Neural crest cell (in vitro differentiated cells): ENCODE data around the gene PTPRU. TPM values are rescaled to one million over a fixed set of nuclear protein-coding genes. Genes with fewer than 3 reads are reported as not detected.
A peak's percentile ranks its signal among the peaks of the same experiment; 100 is the strongest.

Source experiments
- DNase-seq: peaks from one replicate; pipeline ENCODE4 v3.0.0; 2021; ENCODE audit warnings: low read depth, mixed read lengths, low spot score
- H3K27ac Mint-ChIP-seq: one replicate; pipeline ENCODE4 v1.8.0; 2021; ENCODE audit warnings: mild to moderate bottlenecking, mixed read lengths; ENCODE audit not compliant: unreplicated experiment
- H3K27me3 Mint-ChIP-seq: 2 replicates; pipeline ENCODE4 v1.8.0; 2021; ENCODE audit warnings: low read depth, mild to moderate bottlenecking, mixed read lengths
- H3K36me3 Mint-ChIP-seq: 2 replicates; pipeline ENCODE4 v1.8.0; 2021; ENCODE audit warnings: low read depth, mild to moderate bottlenecking, mixed read lengths
- H3K4me1 Mint-ChIP-seq: 2 replicates; pipeline ENCODE4 v1.8.0; 2021; ENCODE audit warnings: mixed read lengths
- H3K4me3 Mint-ChIP-seq: one replicate; pipeline ENCODE4 v1.8.0; 2021; ENCODE audit warnings: mild to moderate bottlenecking, mixed read lengths
- H3K9me3 Mint-ChIP-seq: 2 replicates; pipeline ENCODE4 v1.8.0; 2021; ENCODE audit warnings: mixed read lengths
- total RNA-seq: library from RNA; stranded (reverse); gene quantifications from 2 replicates; pipeline ENCODE4 v1.2.1, GENCODE V29; 2021
- TF ChIP-seq, protein P1 (sequence below): fragments of 200-600 bp; sonication (generic); conservative IDR thresholded peaks from 2 replicates; pipeline ENCODE4 v1.5.0; 2021; ENCODE audit warnings: antibody characterized with exemption, mild to moderate bottlenecking

The PTPRU gene
- total RNA-seq, 1 donor from 2014 or later = 5.1 TPM

DNA sequence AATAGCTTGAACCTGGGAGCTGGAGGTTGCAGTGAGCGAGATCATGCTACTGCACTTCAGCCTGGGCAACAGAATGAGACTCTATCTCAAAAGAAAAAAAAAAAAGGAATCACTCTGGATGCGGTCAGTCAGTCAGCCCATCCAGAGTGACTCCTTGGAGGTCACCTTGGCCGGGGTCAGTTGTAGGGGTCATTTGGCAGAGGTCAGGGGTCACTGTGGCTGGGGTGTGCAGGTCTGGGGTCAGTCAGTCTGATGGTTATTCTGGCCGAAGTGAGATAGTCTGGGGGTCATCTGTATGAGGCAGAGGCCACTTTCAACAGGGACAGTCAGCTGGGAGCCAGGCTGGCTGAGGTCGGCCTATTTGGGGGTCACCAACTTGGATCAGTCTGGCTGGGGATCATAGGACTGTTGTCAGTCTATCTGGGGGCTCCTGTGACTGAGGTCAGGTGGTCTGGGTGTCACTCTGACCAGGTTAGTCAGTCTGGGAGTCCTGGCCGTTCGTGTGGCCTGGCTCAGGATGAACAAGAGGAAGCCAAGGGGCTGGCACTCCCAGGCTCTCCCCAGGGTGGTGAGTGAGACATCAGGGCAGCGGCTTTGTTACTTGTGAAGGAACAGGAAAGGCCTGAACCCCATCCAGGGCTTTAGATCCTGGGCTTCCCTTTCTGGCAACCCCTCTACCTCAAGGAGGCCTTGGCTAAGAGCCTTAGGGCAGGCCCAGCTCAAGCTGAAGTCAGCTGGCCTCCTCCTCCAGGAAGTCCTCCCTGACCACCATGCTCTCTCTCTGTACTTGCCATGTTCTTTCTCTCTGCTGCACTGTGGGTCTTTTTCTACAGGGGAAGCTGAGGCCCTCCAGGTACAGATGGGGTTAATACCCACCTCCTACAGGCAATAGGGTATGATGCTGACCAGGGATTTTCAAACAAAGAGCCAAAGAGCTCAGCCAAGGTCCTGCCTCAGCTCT, 15.1 kb downstream of the PTPRU start:
- H3K27ac Mint-ChIP-seq = no peak overlapping the region
- DNase-seq = no peak
- no peaks in the 10 kb centered on the region for H3K36me3 Mint-ChIP-seq
- H3K4me1 Mint-ChIP-seq = peaks cover 25% of the 10 kb centered on the region
- TF ChIP-seq, protein P1, sequence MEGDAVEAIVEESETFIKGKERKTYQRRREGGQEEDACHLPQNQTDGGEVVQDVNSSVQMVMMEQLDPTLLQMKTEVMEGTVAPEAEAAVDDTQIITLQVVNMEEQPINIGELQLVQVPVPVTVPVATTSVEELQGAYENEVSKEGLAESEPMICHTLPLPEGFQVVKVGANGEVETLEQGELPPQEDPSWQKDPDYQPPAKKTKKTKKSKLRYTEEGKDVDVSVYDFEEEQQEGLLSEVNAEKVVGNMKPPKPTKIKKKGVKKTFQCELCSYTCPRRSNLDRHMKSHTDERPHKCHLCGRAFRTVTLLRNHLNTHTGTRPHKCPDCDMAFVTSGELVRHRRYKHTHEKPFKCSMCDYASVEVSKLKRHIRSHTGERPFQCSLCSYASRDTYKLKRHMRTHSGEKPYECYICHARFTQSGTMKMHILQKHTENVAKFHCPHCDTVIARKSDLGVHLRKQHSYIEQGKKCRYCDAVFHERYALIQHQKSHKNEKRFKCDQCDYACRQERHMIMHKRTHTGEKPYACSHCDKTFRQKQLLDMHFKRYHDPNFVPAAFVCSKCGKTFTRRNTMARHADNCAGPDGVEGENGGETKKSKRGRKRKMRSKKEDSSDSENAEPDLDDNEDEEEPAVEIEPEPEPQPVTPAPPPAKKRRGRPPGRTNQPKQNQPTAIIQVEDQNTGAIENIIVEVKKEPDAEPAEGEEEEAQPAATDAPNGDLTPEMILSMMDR = no peak
- no peaks in the 10 kb centered on the region for H3K9me3 Mint-ChIP-seq
- H3K4me3 Mint-ChIP-seq = no peak overlapping the region
- H3K27me3 Mint-ChIP-seq = peaks cover 4% of the 10 kb centered on the region

DNA sequence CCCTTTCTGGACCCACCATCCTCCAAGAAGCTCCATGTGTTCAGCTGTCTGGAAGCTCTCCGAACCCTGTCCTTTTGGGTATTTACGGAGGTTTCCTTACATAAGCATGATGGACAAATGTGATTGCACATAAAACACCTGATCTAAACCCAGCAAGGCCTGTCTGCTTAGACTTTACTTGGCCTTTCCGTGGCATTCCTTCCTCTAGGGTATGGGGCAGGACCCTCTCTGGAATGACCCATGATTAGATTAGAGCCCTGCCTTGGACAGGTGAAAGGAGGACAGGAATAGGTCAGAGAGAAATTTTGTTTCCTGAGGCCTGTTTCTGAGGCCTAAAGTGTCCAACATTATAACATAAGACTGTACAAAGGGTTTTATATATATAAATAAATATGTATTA, 16.9 kb downstream of the PTPRU start:
- H3K4me1 Mint-ChIP-seq = peaks cover 32% of the 10 kb centered on the region
- H3K9me3 Mint-ChIP-seq = no peaks in the 10 kb centered on the region

DNA sequence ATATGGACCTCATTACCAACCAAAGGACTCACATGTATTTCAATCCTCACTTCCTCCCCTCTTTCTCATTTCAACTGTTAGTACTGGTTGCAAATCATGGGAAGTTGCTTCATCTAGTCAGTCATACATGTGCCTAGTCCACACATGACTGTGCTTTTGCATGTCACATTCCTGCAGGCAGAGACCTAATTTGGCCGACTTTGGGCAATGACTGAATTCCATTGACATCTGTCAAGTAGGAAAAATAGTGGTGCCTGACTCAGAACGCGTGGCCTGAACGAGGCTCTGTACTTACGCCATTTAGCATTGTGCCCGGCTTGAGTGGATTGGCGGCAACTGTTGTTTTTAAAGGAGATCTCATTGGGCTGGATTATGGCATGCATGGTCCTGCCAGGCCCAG, 18.0 kb downstream of the PTPRU start:
- Mint-ChIP-seq H3K27ac (no peak overlapping the region), H3K9me3 (no peaks in the 10 kb centered on the region), H3K4me1 (peaks cover 32% of the 10 kb centered on the region), H3K4me3 (no peak overlapping the region), H3K27me3 (peaks cover 27% of the 10 kb centered on the region), H3K36me3 (no peaks in the 10 kb centered on the region)
- DNase-seq = no peak
- TF ChIP-seq, protein P1 = no peak

More for the DNA sequence above, 16.9 kb downstream of the PTPRU start:
- no peak for DNase-seq
- Mint-ChIP-seq H3K27ac (no peak overlapping the region), H3K4me3 (no peak overlapping the region), H3K27me3 (peaks cover 19% of the 10 kb centered on the region), H3K36me3 (no peaks in the 10 kb centered on the region)
- TF ChIP-seq, protein P1 = no peak

DNA sequence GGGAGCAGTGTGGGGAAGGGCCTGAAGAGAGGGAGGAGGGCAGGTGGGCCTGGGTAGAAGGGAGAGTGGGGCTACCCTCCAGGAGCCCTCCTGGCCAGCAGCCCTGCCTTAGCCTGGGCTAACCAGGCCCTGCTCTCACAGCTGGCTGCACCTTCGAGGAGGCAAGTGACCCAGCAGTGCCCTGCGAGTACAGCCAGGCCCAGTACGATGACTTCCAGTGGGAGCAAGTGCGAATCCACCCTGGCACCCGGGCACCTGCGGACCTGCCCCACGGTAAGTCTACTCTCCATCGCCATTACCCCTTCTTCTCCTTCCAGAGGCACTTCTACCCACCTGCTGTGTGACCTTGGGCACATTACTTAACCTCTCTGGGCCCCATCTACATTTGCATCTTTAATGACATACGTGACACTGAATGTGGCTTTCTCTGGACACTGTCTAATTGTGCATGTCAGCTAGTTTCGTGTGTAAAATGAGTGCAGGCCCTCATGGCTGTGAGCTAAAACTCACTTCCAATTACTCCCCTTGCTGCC, 18.9 kb downstream of the PTPRU start:
- Mint-ChIP-seq H3K27me3 (peaks cover 30% of the 10 kb centered on the region), H3K4me1 (peaks cover 24% of the 10 kb centered on the region), H3K27ac (no peak overlapping the region), H3K9me3 (no peaks in the 10 kb centered on the region), H3K4me3 (no peak overlapping the region), H3K36me3 (no peaks in the 10 kb centered on the region)
- no peak for DNase-seq
- TF ChIP-seq, protein P1 = no peak

DNA sequence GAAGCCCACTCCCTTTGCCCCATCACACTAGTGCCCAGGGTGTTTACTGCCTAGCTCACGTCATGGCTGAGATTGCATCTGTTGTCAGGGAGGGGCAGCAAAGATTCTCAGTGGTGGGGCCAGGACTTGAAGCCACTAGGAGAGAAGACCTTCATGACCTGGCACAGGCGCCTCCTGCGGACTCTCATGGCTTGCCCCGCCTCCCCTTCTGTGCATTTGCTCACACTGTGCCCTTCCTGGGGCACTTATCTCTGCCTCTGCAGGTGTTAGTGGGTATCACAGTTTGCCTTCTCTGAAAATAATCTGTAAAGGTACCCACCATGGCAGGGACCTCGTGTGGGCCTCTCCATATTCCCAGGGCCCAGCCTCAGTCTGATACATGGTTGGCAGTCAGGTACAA, 20.1 kb downstream of the PTPRU start:
- no peak for DNase-seq
- Mint-ChIP-seq H3K27ac (no peak overlapping the region), H3K4me1 (peaks cover 20% of the 10 kb centered on the region), H3K9me3 (no peaks in the 10 kb centered on the region), H3K36me3 (no peaks in the 10 kb centered on the region), H3K27me3 (peaks cover 38% of the 10 kb centered on the region), H3K4me3 (no peak overlapping the region)
- TF ChIP-seq, protein P1 = peak; percentile 29
